Islet of Langerhans (tissue), 1 donor: ENCODE results near the gene NAV2.
"Not testable (repeated sequence)": the region's sequence is repeated elsewhere in the genome, so short reads cannot be mapped to it uniquely, and the experiment has no call there.

Source experiments
- FAIRE-seq: peaks from one replicate; lab custom pipeline; 2011; peaks lifted over from hg19 to GRCh38; lab: Jason Lieb, UNC

NAV2 gene

DNA sequence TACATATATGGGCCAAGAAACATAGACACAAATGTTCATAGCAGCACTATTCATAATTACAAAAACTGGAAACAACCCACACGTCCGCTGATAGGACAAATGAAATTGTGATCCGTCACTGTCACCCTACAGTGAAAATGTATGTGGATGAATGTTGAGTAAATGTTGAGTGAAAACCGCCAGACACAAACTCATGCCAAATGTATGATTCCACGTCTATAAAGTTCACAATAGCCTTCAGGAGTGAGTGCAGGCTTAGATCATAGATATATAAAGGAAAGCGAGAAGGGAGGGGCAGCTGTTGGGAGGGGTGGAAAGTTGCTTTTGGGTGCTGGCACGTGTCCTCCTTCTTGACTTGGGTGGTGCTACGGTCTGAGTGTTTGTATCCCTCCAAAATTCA, 414.1 kb downstream of the NAV2 start:
- no peak for FAIRE-seq

GRCh38 chr11:20127671-20128527, 415.3 kb downstream of the NAV2 start:
- no peak for FAIRE-seq

DNA sequence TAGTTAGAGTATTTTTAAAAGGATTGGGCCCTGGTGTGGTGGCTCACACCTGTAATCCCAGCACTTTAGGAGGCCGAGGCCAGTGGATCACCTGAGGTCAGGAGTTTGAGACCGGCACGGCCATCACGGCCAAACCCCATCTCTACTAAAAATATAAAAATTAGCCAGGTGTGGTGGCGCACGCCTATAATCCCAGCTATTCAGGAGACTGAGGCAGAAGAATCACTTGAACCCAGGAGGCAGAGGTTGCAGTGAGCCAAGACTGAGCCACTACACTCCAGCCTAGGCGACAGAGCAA, 415.8 kb downstream of the NAV2 start:
- FAIRE-seq, result not testable (repeated sequence)

DNA sequence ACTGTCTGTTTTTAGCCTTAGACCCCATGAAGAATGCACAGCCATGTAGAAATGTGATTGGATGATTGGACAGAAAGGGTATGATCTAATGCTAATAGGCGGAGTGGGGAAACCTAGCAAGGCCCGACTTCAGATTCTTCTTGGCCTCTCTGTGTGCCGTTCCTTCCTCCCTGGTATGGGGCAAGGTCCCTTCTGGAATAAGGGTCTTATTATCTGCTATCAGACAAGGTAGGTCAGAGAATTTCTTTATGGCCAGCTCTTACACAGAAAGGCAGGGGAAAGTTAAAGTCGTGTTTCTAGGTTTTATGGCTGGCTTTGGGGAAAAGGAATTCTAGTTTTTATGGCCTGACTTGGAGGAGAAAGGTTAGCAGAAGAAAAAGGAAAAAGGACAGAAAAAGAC, 417.0 kb downstream of the NAV2 start:
- FAIRE-seq, result no peak

DNA sequence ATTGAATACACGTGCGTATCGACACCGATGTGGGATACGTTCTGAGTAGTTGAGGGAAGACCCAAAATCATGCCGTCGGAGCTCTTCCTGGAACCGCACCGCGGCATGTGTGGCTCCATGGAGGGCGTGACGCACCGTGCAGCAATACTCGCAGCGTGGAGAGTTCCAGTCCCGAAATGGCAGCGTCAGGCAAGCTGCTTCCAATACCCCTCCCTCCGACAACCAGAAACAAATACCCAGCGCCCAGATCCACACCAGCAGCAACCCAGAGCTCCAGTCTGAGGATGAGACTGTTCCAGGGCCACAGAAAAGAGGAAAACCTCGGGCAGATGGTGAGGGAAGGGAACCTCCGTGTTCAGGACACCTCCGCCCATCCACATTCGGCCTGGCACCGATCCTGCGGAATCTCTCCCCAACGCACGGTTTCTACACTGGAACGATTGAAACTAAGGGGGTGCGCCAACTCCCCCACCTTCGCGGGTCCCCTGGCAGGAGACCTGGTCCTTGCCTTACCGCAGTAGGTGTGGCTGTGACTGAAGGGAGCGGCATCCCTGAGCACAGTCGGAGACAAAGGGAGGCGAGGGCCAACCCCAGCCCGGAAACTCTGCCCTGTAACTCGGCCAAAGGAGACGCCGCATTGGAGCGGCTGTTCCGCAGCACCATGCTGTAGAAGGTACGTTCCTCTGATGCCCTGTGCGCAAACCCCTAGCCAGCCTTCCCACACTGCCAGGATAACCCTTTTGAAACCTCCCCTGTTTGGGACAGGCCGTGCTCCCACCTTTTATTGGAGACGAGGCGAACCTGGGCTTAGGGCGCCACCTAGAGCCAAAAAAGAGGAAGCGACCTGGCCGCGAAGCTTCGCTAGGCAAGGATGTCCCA, 419.4 kb downstream of the NAV2 start:
- no peak for FAIRE-seq

GRCh38 chr11:20132667-20133039, 420.0 kb downstream of the NAV2 start:
- FAIRE-seq, result no peak

DNA sequence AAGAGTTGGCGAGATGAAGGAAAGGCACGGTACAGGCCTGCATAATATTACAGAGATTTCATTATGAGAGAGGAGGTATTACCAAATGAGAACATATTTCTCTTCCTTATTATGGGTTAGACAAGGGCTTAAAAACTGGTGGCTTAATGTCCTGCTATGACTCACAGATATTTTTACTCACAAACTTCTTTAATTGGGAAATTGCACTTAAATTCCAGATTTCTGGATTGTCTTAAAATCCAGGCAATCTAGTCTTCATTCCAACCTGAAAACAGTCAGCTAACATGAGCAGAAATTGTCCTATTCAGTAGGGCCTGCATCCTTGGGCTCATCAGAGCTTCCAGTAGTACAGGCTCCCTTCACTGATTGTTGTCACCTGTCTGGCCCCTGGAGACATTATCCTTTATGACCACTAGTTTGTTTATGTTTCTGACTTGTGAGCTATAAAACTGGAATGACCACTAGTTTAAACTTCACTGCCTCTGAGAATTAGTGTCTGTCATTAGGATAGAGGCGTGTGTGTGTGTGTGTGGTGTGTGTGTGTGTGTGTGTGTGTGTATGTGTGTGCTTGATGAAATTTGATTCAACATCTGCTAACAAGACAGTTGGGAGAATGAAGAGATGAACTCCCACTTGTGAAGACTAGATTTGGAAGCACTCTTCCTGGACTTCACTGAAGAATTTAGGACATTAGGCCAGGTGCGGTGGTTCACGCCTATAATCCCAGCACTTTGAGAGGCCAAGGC, 422.5 kb downstream of the NAV2 start:
- no peak for FAIRE-seq

DNA sequence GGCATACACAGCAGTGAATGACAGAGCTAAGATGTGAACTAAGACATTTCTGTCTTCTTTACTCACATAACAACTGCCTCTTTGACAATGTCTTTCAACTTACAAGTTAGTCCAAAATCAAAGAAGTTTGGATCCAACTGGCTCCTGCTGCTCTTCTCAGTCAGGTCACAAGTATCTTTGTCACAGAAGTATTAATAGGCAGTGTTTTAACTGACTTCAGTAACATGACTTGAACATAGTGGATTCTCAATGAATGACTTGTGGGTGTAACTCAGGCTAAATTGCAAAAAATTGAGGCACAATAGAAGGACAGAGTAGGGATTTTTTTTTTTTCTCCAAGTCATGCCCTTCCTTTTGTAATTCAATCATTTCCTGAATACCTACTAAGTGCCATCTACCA, 425.0 kb downstream of the NAV2 start:
- FAIRE-seq, result no peak

DNA sequence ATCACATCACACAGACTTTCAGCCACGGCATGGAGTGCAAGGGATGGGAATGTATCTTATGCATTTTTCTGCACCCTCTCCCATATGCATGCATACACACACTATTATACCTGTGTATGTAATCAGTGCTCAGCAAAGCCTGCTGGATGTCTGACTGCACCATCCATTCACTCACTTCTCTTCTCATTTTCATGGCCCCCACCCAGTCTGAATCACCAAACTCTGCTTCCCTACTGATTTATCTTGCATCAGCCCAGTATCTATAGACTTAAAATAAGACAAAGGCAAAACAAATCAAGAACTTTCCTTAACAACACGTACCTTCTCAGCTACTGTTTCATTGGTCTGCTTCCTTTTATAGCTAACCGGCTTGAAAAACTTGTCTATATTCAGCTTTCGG, 426.1 kb downstream of the NAV2 start:
- no peak for FAIRE-seq

DNA sequence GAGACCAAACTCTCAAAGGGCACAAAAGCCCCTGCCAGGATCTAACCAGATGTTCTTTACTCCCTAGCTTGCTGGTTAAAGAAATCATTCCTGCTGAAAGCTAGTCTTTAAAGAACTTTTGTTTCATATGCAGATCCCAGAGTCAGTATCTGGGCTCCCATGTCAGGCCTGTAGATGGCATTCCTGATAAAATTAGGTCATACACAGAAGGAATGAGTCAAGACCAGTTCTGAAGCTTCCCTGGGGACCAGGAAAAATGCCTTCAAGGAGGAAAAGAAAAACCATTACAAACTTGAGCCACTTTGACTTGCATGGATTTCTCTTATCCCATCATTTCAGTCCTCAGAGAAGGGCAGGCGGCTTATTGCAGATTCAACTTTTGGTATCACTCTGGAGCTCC, 441.7 kb downstream of the NAV2 start:
- no peak for FAIRE-seq

GRCh38 chr11:20155683-20156279, 443.1 kb downstream of the NAV2 start:
- FAIRE-seq, result no peak

- FAIRE-seq, result no peak
These were observed 443.7 kb downstream of the NAV2 start for GRCh38 chr11:20156280-20156875.

- no peak for FAIRE-seq
These were observed 444.4 kb downstream of the NAV2 start for GRCh38 chr11:20156876-20157613.

GRCh38 chr11:20157728-20158127, 445.1 kb downstream of the NAV2 start:
- no peak for FAIRE-seq

- FAIRE-seq, result no peak
These were observed 446.1 kb downstream of the NAV2 start for GRCh38 chr11:20158597-20159257.

DNA sequence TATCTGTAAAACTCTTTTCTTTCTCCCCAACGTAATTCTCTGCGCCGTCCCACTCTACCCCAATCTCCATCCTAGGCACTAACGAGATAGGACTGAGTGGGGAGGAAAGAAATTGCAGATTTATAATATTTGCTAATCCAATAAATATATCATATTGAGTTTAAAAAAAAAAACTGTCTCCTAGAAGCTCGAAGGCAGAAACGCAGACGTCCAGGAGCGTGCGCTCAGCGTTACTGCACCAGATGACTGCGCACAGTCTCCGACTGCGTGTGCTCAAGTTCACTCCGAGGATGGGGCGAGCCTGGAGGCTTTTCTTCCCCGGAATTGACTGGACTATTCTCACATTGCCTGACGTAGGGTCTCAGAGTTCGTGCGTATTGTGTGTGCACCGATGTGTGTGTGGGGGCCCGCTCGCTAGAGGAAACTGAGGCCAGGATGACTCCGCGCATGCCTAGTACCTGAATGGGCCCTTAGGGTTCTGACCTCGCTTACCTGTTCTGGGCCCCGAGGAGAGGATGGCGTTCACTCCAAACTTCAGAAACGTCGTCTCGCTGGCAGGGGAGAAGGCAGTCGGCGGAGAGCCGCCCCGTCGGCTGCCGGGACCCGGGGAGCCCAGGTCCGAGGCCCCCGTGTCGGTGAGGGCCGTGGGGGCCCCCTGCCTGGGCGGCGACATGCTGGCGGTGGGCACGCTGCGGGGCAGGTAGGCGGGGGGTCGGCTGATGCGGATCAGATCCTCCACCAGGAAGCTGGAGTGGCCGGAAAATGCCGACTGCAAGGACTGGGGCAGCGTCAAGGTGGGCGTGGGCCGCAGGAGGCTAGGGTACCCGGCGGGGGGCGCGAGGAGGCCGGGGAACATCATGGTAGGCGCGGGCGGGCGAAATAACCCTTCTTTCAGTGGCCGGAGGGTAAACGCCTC, 447.1 kb downstream of the NAV2 start:
- FAIRE-seq, result no peak

DNA sequence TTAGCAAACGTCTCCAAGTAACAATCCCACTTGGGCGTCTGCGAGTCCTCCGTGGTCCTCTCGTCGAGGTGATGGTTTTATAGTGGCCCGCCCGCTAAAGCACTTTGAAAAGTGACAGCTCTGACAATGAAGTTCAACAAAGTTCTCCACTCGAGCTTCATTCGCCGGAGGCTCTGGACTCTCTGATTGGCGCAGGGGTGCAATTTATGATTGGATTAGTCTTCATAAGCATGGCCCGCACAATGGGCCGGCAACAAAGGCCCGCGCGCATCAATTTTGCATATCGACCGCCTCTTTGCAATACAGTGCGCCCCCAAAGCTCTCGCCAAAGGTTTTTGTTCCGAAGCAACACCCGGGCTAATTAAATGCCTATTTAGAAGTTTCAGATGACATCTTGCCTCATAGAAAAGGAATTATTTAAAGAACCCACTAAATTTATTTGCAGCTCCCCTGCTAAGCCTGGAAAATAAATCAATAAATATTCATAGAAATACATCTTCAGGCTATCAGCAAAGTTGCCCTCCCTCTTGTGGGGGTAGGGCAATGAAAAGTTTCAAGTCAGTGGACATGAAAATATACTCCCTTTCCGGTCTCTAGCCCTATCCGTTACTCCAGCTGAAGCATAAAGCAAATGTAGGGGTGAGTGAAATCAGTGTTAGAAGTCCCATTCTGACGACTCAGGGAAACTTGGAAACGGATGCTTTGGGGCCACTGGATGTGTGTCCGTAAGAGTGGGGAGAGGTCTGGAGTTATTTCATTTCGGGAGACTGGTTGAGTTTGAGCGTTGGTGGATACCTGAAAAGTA, 448.0 kb downstream of the NAV2 start, which contains the start of gene DBX1:
Gene DBX1 (minus strand): TSS at position 51 of the 805 bp plus-strand sequence. CDS start 151 bp downstream, outside the sequence.
- no peak for FAIRE-seq

- no peak for FAIRE-seq
These were observed 448.7 kb downstream of the NAV2 start for GRCh38 chr11:20161230-20161918.
